ENCODE data around the gene C4BPB.
A peak's percentile ranks its signal among the peaks of the same experiment; 100 is the strongest.

Gene C4BPB

DNA sequence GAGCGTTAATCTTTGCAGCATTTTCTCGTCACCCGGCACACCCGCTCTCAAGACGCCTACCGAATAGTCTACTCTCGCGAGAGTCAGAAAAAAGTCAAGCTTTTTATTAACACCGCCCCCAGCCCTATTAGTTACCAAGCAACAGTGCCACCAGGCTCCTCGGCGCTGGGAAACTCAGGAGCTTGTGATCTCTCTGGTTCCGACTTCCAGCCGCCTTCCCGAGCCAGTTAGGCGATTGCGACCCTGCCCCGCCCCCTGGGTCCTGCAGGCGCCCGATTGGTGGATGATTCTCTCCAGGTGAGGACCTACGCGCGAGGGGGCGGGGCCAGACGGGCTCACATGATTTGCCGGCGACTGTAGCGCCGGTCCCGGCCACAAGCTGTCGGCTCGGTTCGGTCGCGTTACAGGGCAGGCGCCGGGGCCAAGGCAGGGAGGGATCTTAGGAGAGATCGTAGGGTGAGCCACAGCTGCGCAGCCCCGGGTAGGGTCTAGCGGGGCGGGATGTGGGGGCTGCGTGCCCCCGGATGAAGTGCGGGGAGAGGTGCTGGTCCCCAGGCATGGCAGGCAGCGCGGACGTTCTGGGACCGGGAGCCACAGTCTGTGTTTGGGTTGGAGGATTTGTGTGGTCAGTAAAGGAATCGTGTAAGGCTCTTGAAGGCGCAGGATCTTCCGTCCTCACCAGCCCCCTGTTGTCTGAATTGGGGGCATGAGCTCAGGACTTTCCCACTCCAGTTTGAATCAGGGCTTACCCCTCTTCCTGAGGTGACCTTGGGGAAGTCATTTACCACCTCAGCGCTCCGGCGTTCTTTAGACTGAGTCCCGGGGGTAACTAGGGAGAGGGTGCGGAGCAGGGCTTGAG is 35.5 kb upstream of the C4BPB start, which contains the start of gene PFKFB2:
PFKFB2 (plus strand) TSS at position 365 of the 859 bp plus-strand sequence. CDS start 1,443 bp downstream, outside the sequence.
- Histone ChIP-seq H3K4me1 (peaks cover 6% of the 10 kb centered on the region), H3K4me3 (ENCODE audit: low read depth, low read length) (peak within 1 kb of the TSS; percentile 85), H3K36me3 (peaks cover 16% of the 10 kb centered on the region), H3K27me3 (peaks cover 34% of the 10 kb centered on the region), H3K9me3 (no peaks in the 10 kb centered on the region)
- peak; percentile 97 for DNase-seq
- TF ChIP-seq CTCF (IDR thresholded peaks at IDR 0.05; ENCODE audit: low read depth, low read length), result 0 out of 2 replicates have a peak, but pooled peaks have one; percentile 1

- Histone ChIP-seq H3K9me3 (no peaks in the 10 kb centered on the region), H3K27me3 (peaks cover 43% of the 10 kb centered on the region), H3K4me1 (peaks cover 6% of the 10 kb centered on the region), H3K36me3 (peaks cover 2% of the 10 kb centered on the region), H3K4me3 (ENCODE audit: low read depth, low read length) (no peak overlapping the region)
- DNase-seq, result no peak
- no peak for TF ChIP-seq CTCF (IDR thresholded peaks at IDR 0.05; ENCODE audit: low read depth, low read length)
Observed at GRCh38 chr1:207054491-207054890, 34.2 kb upstream of the C4BPB start.

DNA sequence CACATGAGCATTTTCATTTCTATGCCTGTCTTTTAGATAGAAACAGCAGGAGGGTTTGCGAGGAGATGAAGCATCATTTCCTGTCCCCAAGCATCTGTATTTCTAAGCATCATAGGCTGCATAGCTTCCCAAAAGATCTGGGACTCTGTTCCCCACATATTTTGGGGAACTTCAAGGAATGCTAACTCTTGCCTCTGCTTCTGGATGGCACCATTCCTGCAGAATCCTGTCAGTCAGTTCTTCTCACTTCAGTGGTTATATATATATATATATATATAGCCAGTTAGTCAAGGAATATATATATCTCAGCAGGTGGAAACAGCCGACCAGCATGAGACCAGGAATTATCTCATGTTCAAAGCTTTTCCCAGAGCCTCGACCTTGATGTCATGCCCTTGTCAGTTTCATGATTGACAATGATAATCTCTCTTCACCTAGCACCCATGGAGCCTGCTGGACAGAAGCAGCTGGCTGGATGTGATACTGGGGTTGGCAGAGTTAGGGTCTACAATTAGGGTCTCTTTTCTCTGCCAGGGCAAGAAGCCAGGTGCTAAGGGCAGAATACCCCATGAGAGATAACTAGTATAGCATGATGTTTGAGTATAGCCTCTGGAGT is 33.2 kb upstream of the C4BPB start:
- no peak for TF ChIP-seq CTCF (IDR thresholded peaks at IDR 0.05; ENCODE audit: low read depth, low read length)

GRCh38 chr1:207056673-207057072 is 32.0 kb upstream of the C4BPB start:
- TF ChIP-seq CTCF (IDR thresholded peaks at IDR 0.05; ENCODE audit: low read depth, low read length), result no peak
- DNase-seq, result no peak
- no peaks in the 10 kb centered on the region for H3K36me3 ChIP-seq
- H3K9me3 ChIP-seq, result no peaks in the 10 kb centered on the region
- no peak overlapping the region for H3K4me3 ChIP-seq (ENCODE audit: low read depth, low read length)
- peaks cover 46% of the 10 kb centered on the region for H3K27me3 ChIP-seq
- no peaks in the 10 kb centered on the region for H3K4me1 ChIP-seq

More for the DNA sequence above, 33.2 kb upstream of the C4BPB start:
- H3K36me3 ChIP-seq, result no peaks in the 10 kb centered on the region
- no peak for DNase-seq
- peaks cover 46% of the 10 kb centered on the region for H3K27me3 ChIP-seq
- peaks cover 3% of the 10 kb centered on the region; the same call in 1 of the 2 replicates for H3K4me1 ChIP-seq
- no peaks in the 10 kb centered on the region for H3K9me3 ChIP-seq
- no peak overlapping the region for H3K4me3 ChIP-seq (ENCODE audit: low read depth, low read length)

DNA sequence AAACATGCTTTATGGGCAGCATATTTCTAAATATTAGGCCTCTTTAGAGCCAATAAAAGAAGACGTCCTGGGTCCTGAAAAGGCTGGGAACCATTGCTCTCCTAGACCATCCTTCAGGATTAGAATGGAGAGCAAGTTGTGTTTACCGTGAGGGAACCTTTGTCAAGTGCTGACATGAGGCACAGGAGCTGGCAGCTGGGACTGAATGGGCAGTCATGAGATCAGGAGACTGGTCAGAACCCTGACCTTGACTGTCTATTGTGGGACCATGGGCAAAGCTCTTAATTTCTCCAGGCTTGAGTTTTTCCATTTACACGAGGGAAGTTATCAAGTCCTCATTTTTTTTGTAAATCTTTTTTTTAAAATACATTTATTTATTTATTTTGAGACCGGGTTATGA is 30.4 kb upstream of the C4BPB start:
- no peak for TF ChIP-seq CTCF (IDR thresholded peaks at IDR 0.05; ENCODE audit: low read depth, low read length)
- Histone ChIP-seq H3K4me3 (ENCODE audit: low read depth, low read length) (no peak overlapping the region), H3K36me3 (no peaks in the 10 kb centered on the region), H3K27me3 (peaks cover 45% of the 10 kb centered on the region), H3K4me1 (no peaks in the 10 kb centered on the region), H3K9me3 (no peaks in the 10 kb centered on the region)
- DNase-seq, result no peak
